ENCODE data around the gene SYCP2L.
A peak's percentile ranks its signal among the peaks of the same experiment; 100 is the strongest.
"Not testable (repeated sequence)": the region's sequence is repeated elsewhere in the genome, so short reads cannot be mapped to it uniquely, and the experiment has no call there.

The SYCP2L gene

DNA sequence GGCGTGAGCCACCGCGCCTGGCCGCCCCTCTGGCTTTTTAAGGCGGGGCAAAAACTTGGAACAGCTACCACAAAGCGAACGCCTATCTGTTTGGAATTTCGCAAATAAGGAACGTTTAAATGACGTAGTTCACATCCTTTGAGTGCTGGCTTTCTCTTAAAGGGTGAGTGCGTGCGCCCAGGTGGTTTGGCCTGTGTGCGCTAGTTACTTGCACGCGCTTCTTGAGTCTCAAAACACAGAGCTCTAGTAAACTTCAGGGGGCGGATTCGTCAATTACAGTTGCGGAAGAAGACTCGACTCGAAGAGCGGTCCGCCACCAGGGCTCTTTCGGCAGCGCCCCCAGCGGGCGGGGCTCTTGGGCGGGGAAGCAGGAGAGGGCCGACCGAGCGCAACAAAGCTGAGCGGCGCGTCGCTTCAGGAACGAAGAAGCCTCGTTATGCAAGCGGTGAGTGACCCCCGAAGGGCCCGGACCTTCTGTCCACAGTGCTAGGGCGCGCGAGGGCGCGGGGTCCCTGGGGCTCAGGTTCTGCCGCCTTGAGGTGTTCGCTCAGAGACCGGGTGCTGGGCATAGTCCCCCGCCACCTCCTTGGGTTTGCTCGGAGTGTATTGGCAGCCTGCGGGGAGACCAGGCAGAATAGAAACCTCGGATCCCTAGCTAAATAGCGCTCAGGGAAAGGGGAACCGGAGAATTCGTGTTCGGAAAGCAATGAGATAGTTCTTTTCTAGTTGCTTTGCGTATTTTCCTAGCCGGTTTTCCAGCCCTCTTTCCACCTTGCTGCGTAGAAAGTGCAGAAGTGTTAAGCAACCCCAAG, at the start of gene SYCP2L:
Gene SYCP2L (plus strand): TSS at position 362 of the 812 bp plus-strand sequence. CDS start 75 bp downstream, at position 437.
- DNase-seq, result peak; percentile 73

DNA sequence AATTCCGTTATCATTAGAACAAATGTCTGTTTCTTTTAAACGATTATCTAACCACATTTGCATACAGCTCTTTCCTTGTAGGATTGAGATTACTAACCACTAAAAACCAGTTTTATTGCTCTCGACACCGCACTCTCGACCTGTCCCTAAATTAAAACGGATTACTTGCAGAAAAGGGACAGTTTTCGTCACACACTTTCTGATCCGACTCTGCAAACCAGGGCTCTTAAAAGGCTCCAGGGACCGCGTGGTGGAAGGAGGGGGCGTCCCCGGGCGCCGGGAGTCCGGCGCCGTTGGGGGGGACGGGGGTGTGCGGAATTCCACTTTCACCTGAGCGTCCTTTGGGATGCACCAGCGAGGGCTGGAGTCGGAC, 49.2 kb upstream of the SYCP2L start:
- DNase-seq, result peak; percentile 4

DNA sequence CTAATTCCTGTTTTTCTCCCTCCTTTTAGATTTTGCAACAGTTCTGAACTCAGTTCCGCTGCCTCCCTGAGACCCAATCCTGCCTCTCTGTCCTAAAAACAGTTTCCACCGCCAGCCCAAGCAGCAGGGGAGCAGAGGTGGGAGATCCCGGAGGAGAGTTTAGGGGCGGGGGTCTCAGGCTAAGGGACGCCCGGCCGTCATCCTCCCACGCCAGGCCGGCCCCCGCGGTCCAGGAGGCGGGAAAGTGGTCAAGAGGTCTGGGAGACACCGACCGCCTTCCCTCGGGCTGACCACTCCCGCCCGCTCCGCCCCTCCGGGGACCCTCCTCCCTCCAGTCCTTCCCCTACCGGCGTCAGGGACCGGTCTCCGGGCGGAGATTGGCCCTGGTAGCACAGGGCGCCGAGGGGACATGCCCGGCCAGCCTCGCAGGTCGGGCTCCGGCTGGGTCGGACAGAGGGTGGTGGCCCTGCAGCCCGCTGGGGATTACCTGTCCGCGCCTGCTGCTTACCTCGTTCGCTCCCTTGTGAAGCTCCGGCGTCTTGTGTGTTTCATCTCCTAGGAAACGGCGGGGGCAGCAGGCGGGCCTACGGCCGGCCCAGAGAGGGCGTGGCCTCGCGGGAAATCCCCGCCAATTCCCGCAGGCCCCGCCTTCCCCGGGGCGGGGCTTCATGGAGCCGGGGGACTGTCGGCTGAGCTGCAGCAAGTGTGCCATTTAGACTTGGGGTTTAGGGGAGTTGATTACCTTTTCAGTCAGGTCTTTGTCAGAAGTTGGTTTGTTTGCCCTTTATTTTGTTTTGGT, 48.7 kb upstream of the SYCP2L start, which contains the start of gene MAK:
Gene MAK (minus strand): TSS at position 545 of the 799 bp plus-strand sequence. CDS start 7,891 bp downstream, outside the sequence.
- DNase-seq, result peak; percentile 70

DNA sequence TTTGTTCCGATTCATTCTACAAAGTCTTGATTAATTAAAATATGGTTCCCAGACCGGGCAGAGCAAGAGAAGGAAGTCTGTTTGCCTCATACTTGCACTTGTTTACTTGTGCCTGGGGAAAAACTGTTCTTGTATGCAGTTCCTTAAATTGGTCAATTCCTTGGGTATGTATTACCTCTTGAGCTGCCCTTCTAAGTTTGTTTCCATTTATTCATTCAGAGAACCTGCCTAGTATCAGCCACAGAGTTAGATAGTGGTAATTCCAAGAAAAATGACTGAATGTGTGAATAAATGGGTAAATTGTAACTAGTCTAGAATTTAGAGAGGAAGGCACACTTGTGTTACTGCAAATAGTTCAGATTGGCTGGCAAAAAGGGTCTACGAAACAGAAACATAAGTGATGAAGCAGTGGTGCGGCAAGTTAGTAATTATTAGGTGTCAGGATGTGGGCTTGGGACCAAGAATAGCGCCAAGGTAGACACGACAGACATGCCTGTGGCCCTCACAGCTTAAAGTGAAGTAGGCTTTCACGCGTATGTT, 48.0 kb upstream of the SYCP2L start:
- no peak for DNase-seq

DNA sequence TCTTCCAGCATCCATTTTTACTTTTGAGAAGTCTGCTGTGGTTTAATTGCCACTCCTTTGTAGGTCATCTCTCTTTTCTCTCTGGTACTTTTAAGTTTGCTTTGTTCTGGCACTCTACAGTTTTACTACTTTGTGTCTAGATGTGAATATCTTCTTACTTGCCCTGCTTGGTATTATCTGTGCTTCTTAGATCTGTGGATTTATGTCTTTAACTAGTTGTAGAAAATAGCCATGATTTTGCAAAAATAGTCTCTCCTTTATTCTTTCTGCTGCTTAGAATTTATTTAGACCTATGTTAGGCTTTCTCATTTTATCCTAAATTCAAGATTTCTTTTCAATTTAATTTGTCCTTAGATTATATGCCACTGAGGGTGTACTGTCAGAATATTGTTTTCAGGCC, 43.3 kb upstream of the SYCP2L start:
- DNase-seq, result no peak

DNA sequence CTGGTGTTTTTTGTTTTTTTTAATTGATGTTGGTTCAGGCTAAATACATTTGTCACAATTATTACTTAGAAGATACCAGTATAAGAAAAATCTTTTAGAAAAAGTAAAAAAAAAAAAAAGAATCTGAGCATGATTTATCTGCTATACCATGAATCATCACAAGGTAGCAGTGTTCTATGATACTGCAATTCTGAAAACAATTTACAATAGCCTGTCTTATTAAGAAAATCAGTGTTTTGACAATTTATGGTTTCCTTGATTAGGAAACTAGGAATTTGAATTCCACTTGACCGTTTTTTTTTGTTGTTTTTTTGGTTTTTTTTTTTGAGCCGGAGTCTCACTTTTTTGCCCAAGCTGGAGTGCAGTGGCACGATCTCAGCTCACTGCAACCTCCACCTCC, 39.2 kb upstream of the SYCP2L start:
- DNase-seq, result no peak

DNA sequence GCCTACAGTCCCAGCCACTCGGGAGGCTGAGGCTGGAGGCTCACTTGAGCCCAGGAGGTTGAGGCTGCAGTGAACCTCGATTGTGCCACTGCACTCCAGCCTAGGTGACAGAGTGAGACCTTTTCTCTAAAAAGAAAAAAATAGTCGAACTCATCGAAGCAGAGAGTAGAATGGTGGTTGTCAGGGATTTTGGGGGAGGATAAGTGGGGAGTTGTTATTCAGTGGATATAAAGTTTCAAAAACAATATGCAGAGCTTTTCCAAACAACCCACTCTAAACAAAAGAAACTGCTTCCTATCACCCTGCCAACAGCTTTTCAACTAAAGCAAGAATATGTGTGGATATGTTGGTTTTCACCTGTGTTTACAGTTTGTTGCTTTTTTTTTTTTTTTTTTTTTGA, 37.0 kb upstream of the SYCP2L start:
- no peak for DNase-seq

DNA sequence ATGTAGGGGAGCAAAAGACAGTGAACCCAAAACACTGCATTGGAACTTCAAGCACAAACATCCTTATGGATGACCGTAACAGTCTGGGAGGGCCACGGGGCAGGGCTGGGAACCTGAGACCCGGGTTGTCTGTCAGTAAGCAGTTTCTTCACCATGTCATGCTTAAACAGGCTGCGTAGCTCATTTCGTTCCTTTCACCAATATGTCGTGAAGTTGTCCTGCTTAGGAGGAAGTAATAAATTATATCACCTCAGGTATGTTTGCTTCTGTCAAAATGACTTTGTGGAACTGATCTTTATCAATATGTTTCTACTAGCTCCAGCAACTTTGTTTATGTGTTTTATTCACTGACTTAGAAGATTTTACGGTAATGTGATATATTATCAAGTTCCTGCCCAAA, 36.1 kb upstream of the SYCP2L start:
- no peak for DNase-seq

DNA sequence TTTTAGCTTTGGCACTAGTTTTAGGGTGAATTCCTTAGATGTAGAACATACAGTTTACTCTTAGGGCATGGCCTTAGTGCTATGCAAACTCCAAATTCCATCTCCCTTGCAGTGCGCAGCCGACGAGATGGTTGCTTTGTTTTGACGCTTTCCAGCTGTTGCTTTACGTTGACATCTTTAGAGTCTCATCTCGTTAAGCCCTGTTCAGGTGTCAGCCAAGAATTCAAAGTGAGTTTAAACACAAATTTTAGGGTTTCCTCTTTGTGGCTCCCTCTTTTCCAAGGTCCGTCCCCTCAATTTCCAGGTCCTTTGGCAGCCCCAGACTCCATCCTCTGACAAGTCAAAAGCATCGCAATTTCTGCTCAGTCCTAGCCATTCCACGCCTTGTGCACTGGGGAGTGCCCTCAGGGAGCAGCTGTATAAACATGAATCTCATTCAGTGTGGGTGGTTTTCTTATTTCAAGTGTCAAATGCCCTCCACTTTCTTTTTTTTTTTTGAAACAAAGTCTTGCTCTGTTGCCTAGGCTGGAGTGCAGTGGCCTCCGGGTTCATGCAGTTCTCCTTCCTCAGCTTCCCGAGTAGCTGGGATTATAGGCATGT, 34.4 kb upstream of the SYCP2L start:
- DNase-seq, result no peak

DNA sequence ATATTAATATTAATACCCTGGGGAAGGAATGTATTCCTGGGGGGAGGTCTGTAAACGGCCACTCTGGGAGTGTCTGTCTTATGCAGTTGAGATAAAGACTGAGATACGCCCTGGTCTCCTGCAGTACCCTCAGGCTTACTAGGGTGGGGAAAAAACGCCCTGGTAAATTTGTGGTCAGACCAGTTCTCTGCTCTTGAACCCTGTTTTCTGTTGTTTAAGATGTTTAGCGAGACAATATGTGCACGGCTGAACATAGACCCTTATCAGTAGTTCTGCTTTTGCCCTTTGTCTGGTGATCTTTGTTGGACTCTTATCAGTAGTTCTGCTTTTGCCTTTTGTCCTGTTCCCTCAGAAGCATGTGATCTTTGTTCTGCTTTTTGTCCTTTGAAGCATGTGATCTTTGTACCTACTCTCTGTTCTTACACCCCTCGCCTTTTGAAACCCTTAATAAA, 33.0 kb upstream of the SYCP2L start:
- DNase-seq, result not testable (repeated sequence)

DNA sequence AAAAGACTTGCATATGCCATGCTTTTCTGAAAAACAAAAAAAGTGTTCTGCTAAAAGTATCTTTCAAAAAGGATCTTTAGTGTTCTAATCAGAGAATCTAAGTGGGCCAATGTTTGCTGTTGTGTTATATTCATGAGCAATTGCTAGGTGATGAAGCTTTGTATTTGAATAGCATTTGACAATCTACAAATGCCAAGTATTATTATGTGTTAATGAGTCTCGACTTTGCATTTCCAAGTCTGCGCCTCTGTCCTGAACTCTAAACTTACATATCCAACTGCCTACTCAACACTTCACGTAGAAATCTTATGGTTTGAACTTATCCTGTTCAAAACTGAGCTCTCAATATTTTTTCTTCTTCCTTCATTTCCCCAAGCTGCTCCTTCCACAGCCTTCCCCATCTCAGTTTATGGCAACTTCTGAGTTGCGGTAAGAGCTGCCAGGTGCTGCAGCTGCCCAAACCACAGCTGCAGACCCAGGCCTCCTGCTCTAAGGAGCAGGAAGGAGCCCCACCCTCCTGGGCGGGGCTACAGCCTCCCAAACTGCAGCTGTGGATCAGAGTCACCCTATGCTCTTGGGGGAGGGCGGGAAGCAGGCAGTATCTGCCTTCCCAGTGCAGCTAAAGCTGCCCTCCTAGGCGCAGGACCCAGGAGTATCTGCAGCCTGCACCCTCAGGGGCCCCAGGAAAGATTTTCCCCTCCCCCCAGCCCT, 31.8 kb upstream of the SYCP2L start:
- DNase-seq, result no peak

DNA sequence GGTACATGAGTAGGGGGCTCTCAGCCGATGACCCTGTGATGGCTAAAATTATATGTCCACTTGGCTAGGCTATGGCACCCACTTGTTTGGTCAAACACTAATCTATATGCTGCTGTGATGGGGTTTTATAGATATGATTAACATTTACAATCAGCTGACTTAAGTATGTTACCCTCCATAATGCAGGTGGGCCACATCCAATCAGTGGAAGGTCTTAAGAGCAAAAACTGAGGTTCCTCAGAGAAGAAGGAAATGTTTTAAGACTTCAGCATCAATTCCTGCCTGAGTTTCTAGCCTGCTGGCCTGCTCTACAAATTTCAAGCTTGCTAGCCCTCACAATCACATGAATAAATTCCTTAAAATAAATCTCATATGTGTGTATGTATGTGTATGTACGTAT, 29.6 kb upstream of the SYCP2L start:
- no peak for DNase-seq

DNA sequence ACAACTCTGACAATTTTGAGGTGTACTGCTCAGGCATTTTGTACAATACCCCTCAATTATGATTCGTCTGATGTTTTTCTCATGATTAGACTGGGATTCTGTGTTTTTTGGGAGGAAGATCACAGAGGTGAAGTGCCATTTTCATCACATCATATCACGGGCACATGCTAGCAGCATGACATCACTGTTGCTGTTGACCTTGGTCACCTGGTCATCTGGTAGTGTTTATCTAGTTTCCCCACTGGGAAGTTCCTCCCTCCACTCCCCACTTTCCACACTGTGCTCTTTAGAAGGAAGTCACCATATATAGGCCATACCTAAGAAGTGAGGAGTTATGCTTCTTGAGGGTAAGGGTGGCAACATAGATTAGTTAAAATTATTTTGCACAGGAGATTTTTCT, 25.8 kb upstream of the SYCP2L start:
- DNase-seq, result no peak

DNA sequence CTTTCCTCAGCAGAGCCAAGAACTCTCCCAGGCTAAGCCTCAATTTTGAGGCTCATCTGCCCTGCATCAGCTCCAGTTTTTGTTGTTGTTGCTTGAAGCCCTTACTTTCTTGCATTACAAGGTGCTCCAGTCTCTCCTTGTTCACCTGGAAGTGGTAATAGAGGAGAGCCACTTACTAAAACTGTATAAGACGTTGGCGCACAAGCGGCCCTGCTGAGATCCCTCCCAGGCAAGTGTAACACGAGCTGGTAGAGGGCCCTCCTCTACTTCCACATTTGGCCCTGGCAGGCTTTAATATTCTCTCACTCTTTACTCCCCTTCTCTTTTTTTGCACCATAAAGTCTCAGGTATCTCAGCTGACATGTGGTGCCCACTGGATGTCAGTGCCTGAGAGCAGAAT, 24.5 kb upstream of the SYCP2L start:
- DNase-seq, result no peak

DNA sequence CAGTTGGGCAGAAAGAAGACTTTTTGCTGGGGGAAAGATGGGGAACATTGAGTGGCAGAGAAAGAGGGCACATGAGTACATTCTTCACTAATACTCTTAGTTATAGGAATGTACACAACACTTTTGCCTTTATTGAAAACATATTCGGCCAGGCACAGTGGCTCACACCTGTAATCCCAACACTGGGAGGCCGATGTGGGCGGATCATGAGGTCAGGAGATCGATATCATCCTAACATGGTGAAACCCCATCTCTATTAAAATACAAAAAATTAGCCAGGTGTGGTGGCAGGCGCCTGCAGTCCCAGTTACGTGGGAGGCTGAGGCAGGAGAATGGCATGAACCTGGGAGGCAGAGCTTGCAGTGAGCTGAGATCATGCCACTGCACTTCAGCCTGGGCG, 23.8 kb upstream of the SYCP2L start:
- DNase-seq, result not testable (repeated sequence)

DNA sequence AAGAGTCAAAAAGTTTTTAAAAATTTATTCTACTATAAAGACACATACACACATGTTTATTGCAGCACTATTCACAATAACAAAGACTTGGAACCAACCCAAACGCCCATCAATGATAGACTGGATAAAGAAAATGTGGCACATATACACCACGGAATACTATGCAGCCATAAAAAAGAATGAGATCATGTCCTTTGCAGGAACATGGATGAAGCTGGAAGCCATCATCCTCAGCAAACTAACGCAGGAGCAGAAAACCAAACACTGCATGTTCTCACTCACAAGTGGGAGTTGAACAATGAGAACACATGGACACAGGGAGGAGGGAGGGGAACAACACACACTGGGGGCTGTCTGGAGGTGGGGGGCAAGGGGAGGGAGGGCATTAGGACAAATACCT, 20.1 kb upstream of the SYCP2L start:
- not testable (repeated sequence) for DNase-seq

DNA sequence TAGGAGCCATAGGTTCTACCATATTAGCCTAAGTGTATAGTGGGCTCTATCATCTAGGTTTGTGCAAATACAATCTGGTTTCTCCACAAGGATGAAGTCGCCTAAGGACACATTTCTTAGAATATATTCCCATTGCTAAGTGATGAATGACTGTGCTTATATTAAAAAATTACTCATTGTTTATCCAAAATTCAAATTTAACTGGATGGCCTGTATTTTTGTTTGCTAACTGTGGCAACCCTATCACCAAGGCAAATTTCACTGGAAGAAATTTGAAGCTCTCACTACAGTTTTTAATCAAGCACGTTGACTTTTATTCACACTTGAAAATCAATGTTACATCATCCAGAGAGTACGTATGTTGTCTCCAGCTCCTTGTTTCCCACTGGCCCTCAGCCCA, 18.9 kb upstream of the SYCP2L start:
- no peak for DNase-seq

DNA sequence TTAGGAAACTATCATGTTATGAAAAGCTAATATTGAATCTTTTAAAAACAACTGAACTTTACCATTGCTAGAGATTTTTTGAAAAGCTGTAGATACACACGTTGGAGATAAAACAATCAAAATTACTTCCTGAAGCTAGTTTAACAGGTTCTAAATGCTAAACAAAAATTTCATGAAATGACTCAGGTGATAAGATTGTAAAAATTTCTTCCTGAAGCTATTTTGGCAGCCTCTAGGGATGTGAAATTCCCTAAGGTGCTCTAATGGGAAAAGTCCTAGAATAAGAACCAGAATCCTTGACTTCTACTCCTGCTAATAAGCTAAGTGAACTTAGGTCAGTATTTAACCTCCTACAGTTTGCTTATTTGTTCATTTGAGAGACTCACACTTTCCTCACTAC, 13.5 kb upstream of the SYCP2L start:
- DNase-seq, result no peak

DNA sequence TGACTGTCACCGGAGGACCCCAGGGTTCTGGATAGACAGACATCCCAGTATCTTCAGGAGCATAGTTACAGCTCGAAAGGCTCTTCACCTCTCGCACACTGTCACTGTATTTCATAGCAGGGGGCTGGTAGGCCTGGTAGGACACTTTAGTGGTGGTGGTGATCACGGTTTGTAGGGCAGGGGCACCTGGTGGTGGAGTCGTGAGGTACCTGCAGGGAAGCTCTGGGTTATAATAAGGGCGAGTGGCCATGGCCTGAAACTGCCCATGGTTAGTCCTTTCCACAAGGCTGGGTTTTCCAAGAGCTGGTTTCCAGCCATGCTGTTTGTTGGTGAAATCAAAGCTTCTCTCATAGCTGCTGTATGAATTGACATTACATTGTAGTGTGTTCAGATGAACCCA, 12.6 kb upstream of the SYCP2L start:
- no peak for DNase-seq

DNA sequence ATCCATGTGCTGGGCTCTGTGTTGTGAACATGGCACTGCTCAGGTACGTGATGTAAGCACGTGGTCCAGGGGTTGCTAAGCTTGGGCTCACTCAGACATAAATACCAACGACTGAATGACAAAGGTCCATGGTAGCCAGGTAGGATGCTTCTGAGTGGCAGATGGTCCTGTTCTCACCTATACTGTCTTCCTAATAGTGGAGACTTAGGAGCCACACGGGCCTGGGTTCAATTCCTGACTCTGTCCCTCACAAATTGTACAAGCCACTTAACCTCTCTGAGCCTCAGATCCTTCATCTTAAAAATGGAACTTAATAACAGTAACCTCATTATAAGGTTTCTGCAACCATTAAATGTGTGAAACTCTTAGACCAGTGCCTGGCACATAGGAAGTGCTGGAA, 11.8 kb upstream of the SYCP2L start:
- DNase-seq, result no peak

DNA sequence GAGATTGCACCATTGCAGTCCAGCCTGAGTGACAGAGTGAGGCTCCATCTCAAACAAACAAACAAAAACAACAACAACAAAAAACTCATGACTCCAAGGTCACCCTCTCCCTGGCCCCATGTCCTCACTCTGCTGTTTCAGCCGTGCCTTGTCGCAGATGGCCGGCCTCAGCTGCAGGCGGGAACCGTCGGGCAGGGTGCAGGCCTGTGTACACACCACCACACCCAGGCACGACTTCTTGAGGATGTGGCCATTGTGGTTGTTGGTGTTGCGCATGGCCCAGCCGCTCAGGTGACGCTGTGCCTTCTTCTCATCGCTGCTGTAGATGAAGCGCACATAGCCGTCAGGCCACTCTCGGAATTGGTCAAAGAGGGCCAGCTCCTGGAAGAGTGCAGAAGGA, 9.8 kb upstream of the SYCP2L start:
- no peak for DNase-seq

DNA sequence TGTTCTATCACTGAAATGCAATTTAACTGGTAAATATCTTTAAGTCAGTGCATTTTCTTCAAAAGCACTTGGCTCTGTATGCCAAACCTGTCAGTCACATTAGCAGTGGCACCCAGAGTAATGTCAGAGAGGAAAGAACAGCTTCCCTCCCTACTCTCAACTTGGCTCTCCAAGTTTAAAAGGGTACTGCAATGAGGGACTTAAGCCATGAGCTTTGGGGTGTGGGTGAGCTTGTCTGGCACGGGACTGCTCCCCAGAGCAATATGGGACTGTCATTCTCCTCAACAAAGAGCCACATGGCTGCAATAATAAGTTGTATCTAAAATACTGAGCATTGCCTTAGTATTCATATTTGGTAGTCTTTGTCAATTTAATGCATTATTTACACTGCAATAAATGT, 9.0 kb upstream of the SYCP2L start:
- DNase-seq, result no peak

DNA sequence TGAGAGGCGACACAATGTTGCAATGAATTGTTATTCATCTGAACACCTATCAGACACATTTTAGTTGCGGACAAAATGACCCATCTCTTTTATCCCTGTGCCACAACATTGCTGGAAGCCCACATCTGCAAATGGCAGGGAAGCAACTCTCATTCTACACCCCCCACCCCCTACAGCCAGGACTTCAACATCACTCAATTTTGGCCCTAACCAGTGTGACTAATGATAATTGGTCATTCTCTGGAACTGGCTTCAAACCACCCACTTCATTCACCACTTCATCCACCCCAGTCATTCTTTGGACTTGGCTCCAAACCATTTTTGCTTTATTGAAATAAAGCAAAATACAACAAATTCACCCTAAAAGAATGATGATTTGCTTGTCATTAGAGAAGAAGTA, 6.5 kb upstream of the SYCP2L start:
- DNase-seq, result no peak

Data from fibroblast of skin of right biceps (primary cell).